GM23338 (cell line): ENCODE measurements around the gene TENT4B. TPM values are rescaled to one million over a fixed set of nuclear protein-coding genes. Genes with fewer than 3 reads are reported as not detected.

ENCODE experiments used
- ATAC-seq: fragments of 200-7000 bp; cut with Tn5 transposase; 3 replicates; pipeline ENCODE4 v1.9.1; 2020
- DNase-seq: peaks from one replicate; pipeline ENCODE4 v3.0.0-alpha.2; 2015; ENCODE audit warnings: low spot score
- H2AFZ ChIP-seq: fragments of 200-600 bp; sonication (generic); 2 replicates; pipeline ENCODE4 v1.8.0; 2016; ENCODE audit warnings: antibody characterized with exemption, mild to moderate bottlenecking, moderate library complexity
- H3F3A ChIP-seq: fragments of 200-600 bp; sonication (generic); replicated peaks from 2 replicates; pipeline ENCODE4 v1.8.0; 2017; ENCODE audit warnings: antibody characterized with exemption, mixed run types, low read depth
- H3K27ac ChIP-seq: fragments of 200-600 bp; sonication (generic); 2 replicates; pipeline ENCODE4 v1.6.1; 2016; ENCODE audit warnings: low read depth
- H3K27me3 ChIP-seq: fragments of 200-600 bp; sonication (generic); 2 replicates; pipeline ENCODE4 v1.8.0; 2016; ENCODE audit warnings: mild to moderate bottlenecking, mixed run types, moderate library complexity; ENCODE audit not compliant: insufficient read depth
- H3K36me3 ChIP-seq: fragments of 200-600 bp; sonication (generic); 2 replicates; pipeline ENCODE4 v1.8.0; 2016; ENCODE audit warnings: mild to moderate bottlenecking; ENCODE audit not compliant: insufficient read depth
- H3K4me1 ChIP-seq: fragments of 200-600 bp; sonication (generic); 2 replicates; pipeline ENCODE4 v1.8.0; 2016; ENCODE audit warnings: mild to moderate bottlenecking, moderate library complexity; ENCODE audit not compliant: insufficient read depth
- H3K4me2 ChIP-seq: fragments of 200-600 bp; sonication (generic); 2 replicates; pipeline ENCODE4 v1.7.1; 2017; ENCODE audit warnings: mixed run types
- H3K4me3 ChIP-seq: fragments of 200-600 bp; sonication (generic); 2 replicates; pipeline ENCODE4 v1.6.1; 2016; ENCODE audit warnings: mixed run types
- H3K79me2 ChIP-seq: fragments of 200-600 bp; sonication (generic); replicated peaks from 2 replicates; pipeline ENCODE4 v1.8.0; 2017; ENCODE audit warnings: mild to moderate bottlenecking; ENCODE audit not compliant: insufficient read depth
- H3K9me2 ChIP-seq: fragments of 200-600 bp; sonication (generic); 2 replicates; pipeline ENCODE4 v1.8.0; 2017; ENCODE audit not compliant: insufficient read depth
- H4K20me1 ChIP-seq: fragments of 200-600 bp; sonication (generic); replicated peaks from 2 replicates; pipeline ENCODE4 v1.8.0; 2017; ENCODE audit warnings: mild to moderate bottlenecking; ENCODE audit not compliant: insufficient read depth
- H3K27ac Mint-ChIP-seq: 2 replicates; pipeline ENCODE4 v1.8.0; 2020; ENCODE audit warnings: inconsistent platforms, mild to moderate bottlenecking, moderate library complexity, mixed read lengths
- H3K27me3 Mint-ChIP-seq: 3 replicates; pipeline ENCODE4 v1.8.0; 2022; ENCODE audit warnings: low read depth, mild to moderate bottlenecking, moderate library complexity, mixed read lengths, inconsistent platforms; ENCODE audit not compliant: insufficient read depth, poor library complexity
- H3K36me3 Mint-ChIP-seq: 3 replicates; pipeline ENCODE4 v1.8.0; 2021; ENCODE audit warnings: low read depth, mild to moderate bottlenecking, inconsistent platforms, moderate library complexity, mixed read lengths
- H3K4me1 Mint-ChIP-seq: 3 replicates; pipeline ENCODE4 v1.8.0; 2020; ENCODE audit warnings: mild to moderate bottlenecking, inconsistent platforms, mixed read lengths
- H3K4me3 Mint-ChIP-seq: 3 replicates; pipeline ENCODE4 v1.8.0; 2021; ENCODE audit warnings: moderate library complexity, mild to moderate bottlenecking, inconsistent platforms, mixed read lengths
- H3K9me3 Mint-ChIP-seq: 3 replicates; pipeline ENCODE4 v1.8.0; 2020; ENCODE audit warnings: moderate library complexity, mild to moderate bottlenecking, inconsistent platforms, mixed read lengths
- CREB1 ChIP-seq: fragments of 250-450 bp; sonication (Bioruptor Pico); IDR thresholded peaks from 2 replicates; pipeline ENCODE4 v1.5.0; 2020; ENCODE audit warnings: low read depth, mild to moderate bottlenecking, moderate library complexity
- EZH2 ChIP-seq: fragments of 200-600 bp; sonication (generic); IDR thresholded peaks from one replicate; pipeline ENCODE4 v1.8.0; 2017; ENCODE audit warnings: antibody characterized with exemption, mild to moderate bottlenecking, low read depth; ENCODE audit not compliant: unreplicated experiment
- EZH2phosphoT487 ChIP-seq: fragments of 200-600 bp; sonication (generic); IDR thresholded peaks from one replicate; pipeline ENCODE4 v1.8.1; 2018; ENCODE audit warnings: antibody characterized with exemption; ENCODE audit not compliant: unreplicated experiment
- JUNB ChIP-seq: IDR thresholded peaks from one replicate; pipeline ENCODE4 v1.6.1; 2016; ENCODE audit warnings: antibody characterized with exemption; ENCODE audit not compliant: unreplicated experiment
- NANOG ChIP-seq: IDR thresholded peaks from 2 replicates; pipeline ENCODE4 v1.6.1; 2016; ENCODE audit warnings: antibody characterized with exemption, borderline replicate concordance
- POLR2AphosphoS5 ChIP-seq: IDR thresholded peaks from 2 replicates; pipeline ENCODE4 v1.6.1; 2016; ENCODE audit warnings: antibody characterized with exemption, low read depth
- STAT1 ChIP-seq: IDR thresholded peaks from one replicate; pipeline ENCODE4 v1.6.1; 2016; ENCODE audit warnings: antibody characterized with exemption; ENCODE audit not compliant: unreplicated experiment
- ZNF114 ChIP-seq: fragments of 250-450 bp; sonication (Bioruptor Pico); IDR thresholded peaks from 2 replicates; pipeline ENCODE4 v1.5.0; 2020; ENCODE audit warnings: mild to moderate bottlenecking, moderate library complexity
- ZNF331 ChIP-seq: fragments of 250-450 bp; sonication (Bioruptor Pico); IDR thresholded peaks from 2 replicates; pipeline ENCODE4 v1.5.0; 2020; ENCODE audit warnings: low read depth, mild to moderate bottlenecking, moderate library complexity
- polyA plus RNA-seq: library from polyadenylated mRNA; unstranded; fragments of >200 nt; fragmentation: Nextera tagmentation; extraction: Ambion mirVana; gene quantifications from 2 replicates; pipeline ENCODE4 v1.2.1, GENCODE V29; 2016
- total RNA-seq: library from RNA; depleted of rRNA; stranded (reverse); fragments of >200 nt; shearing (Covaris generic); gene quantifications from 2 replicates; pipeline ENCODE4 v1.2.3, GENCODE V29; 2014
- TF ChIP-seq, protein P1 (sequence below): IDR thresholded peaks from 2 replicates; pipeline ENCODE4 v1.6.1; 2016; ENCODE audit warnings: antibody characterized with exemption
- TF ChIP-seq, protein P2 (sequence below): IDR thresholded peaks from one replicate; pipeline ENCODE4 v1.6.1; 2018; ENCODE audit warnings: antibody characterized with exemption; ENCODE audit not compliant: unreplicated experiment
- TF ChIP-seq, protein P3 (sequence below): fragments of 250-450 bp; sonication (Bioruptor Pico); IDR thresholded peaks from 2 replicates; pipeline ENCODE4 v1.5.0; 2020; ENCODE audit warnings: mild to moderate bottlenecking, moderate library complexity
- TF ChIP-seq, protein P4 (sequence below), 2 experiments: fragments of 200-600 bp in 1 of 2; sonication (generic) in 1 of 2; conservative IDR thresholded peaks; 2 replicates each; pipeline versions ENCODE4 v1.5.1 to v1.6.1; 2016 to 2017; ENCODE audit warnings: antibody characterized with exemption in 2 of 2, low read depth in 2 of 2, mild to moderate bottlenecking in 2 of 2, moderate library complexity in 1 of 2

Gene TENT4B
- total and polyA plus RNA-seq, 2 experiments from 2014 or later: 17.6 to 21.3 TPM

DNA sequence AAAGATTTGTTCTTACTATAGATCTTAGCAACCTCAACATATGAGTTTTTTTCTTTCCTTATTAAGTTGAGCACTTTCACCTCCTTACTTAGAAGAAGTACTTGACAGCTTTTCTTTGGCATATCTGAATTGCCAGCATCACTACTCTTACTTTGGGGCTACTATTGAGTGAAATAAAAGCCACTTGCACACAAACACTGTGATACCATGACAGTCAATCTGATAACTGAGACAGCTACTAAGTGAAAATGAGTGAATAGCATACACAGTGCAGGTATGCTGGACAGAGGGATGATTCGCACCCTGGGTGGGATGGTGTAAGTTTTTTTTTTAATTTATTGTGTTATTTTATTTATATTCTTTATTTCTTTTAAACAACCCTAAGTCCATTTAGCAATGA, 13.5 kb upstream of the TENT4B start:
- Histone ChIP-seq H3K27ac (no peak overlapping the region), H2AFZ (no peak overlapping the region), H3K4me3 (no peak overlapping the region), H3F3A (no peaks in the 10 kb centered on the region), H3K27me3 (no peaks in the 10 kb centered on the region), H3K4me2 (no peak overlapping the region), H3K36me3 (no peaks in the 10 kb centered on the region), H3K9me2 (no peaks in the 10 kb centered on the region), H3K4me1 (no peaks in the 10 kb centered on the region), H3K79me2 (no peaks in the 10 kb centered on the region), H4K20me1 (no peaks in the 10 kb centered on the region)
- Mint-ChIP-seq H3K4me1 (no peaks in the 10 kb centered on the region), H3K27ac (no peak overlapping the region), H3K36me3 (no peaks in the 10 kb centered on the region), H3K4me3 (no peak overlapping the region), H3K27me3 (no peaks in the 10 kb centered on the region), H3K9me3 (no peaks in the 10 kb centered on the region)
- no peak for DNase-seq
- ATAC-seq: no peak
- TF ChIP-seq, protein P1, sequence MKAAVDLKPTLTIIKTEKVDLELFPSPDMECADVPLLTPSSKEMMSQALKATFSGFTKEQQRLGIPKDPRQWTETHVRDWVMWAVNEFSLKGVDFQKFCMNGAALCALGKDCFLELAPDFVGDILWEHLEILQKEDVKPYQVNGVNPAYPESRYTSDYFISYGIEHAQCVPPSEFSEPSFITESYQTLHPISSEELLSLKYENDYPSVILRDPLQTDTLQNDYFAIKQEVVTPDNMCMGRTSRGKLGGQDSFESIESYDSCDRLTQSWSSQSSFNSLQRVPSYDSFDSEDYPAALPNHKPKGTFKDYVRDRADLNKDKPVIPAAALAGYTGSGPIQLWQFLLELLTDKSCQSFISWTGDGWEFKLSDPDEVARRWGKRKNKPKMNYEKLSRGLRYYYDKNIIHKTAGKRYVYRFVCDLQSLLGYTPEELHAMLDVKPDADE: no peak
- no peak for TF ChIP-seq EZH2phosphoT487
- no peak for TF ChIP-seq EZH2
- no peak for TF ChIP-seq ZNF114 (CRISPR knock-in tag)
- TF ChIP-seq, protein P2, sequence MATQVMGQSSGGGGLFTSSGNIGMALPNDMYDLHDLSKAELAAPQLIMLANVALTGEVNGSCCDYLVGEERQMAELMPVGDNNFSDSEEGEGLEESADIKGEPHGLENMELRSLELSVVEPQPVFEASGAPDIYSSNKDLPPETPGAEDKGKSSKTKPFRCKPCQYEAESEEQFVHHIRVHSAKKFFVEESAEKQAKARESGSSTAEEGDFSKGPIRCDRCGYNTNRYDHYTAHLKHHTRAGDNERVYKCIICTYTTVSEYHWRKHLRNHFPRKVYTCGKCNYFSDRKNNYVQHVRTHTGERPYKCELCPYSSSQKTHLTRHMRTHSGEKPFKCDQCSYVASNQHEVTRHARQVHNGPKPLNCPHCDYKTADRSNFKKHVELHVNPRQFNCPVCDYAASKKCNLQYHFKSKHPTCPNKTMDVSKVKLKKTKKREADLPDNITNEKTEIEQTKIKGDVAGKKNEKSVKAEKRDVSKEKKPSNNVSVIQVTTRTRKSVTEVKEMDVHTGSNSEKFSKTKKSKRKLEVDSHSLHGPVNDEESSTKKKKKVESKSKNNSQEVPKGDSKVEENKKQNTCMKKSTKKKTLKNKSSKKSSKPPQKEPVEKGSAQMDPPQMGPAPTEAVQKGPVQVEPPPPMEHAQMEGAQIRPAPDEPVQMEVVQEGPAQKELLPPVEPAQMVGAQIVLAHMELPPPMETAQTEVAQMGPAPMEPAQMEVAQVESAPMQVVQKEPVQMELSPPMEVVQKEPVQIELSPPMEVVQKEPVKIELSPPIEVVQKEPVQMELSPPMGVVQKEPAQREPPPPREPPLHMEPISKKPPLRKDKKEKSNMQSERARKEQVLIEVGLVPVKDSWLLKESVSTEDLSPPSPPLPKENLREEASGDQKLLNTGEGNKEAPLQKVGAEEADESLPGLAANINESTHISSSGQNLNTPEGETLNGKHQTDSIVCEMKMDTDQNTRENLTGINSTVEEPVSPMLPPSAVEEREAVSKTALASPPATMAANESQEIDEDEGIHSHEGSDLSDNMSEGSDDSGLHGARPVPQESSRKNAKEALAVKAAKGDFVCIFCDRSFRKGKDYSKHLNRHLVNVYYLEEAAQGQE: no peak
- no peak for TF ChIP-seq STAT1
- TF ChIP-seq, protein P3, sequence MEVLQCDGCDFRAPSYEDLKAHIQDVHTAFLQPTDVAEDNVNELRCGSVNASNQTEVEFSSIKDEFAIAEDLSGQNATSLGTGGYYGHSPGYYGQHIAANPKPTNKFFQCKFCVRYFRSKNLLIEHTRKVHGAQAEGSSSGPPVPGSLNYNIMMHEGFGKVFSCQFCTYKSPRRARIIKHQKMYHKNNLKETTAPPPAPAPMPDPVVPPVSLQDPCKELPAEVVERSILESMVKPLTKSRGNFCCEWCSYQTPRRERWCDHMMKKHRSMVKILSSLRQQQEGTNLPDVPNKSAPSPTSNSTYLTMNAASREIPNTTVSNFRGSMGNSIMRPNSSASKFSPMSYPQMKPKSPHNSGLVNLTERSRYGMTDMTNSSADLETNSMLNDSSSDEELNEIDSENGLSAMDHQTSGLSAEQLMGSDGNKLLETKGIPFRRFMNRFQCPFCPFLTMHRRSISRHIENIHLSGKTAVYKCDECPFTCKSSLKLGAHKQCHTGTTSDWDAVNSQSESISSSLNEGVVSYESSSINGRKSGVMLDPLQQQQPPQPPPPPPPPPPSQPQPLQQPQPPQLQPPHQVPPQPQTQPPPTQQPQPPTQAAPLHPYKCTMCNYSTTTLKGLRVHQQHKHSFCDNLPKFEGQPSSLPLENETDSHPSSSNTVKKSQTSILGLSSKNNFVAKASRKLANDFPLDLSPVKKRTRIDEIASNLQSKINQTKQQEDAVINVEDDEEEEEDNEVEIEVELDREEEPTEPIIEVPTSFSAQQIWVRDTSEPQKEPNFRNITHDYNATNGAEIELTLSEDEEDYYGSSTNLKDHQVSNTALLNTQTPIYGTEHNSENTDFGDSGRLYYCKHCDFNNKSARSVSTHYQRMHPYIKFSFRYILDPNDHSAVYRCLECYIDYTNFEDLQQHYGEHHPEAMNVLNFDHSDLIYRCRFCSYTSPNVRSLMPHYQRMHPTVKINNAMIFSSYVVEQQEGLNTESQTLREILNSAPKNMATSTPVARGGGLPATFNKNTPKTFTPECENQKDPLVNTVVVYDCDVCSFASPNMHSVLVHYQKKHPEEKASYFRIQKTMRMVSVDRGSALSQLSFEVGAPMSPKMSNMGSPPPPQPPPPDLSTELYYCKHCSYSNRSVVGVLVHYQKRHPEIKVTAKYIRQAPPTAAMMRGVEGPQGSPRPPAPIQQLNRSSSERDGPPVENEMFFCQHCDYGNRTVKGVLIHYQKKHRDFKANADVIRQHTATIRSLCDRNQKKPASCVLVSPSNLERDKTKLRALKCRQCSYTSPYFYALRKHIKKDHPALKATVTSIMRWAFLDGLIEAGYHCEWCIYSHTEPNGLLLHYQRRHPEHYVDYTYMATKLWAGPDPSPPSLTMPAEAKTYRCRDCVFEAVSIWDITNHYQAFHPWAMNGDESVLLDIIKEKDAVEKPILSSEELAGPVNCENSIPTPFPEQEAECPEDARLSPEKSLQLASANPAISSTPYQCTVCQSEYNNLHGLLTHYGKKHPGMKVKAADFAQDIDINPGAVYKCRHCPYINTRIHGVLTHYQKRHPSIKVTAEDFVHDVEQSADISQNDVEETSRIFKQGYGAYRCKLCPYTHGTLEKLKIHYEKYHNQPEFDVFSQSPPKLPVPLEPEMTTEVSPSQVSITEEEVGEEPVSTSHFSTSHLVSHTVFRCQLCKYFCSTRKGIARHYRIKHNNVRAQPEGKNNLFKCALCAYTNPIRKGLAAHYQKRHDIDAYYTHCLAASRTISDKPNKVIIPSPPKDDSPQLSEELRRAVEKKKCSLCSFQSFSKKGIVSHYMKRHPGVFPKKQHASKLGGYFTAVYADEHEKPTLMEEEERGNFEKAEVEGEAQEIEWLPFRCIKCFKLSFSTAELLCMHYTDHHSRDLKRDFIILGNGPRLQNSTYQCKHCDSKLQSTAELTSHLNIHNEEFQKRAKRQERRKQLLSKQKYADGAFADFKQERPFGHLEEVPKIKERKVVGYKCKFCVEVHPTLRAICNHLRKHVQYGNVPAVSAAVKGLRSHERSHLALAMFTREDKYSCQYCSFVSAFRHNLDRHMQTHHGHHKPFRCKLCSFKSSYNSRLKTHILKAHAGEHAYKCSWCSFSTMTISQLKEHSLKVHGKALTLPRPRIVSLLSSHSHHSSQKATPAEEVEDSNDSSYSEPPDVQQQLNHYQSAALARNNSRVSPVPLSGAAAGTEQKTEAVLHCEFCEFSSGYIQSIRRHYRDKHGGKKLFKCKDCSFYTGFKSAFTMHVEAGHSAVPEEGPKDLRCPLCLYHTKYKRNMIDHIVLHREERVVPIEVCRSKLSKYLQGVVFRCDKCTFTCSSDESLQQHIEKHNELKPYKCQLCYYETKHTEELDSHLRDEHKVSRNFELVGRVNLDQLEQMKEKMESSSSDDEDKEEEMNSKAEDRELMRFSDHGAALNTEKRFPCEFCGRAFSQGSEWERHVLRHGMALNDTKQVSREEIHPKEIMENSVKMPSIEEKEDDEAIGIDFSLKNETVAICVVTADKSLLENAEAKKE (CRISPR knock-in tag): no peak
- TF ChIP-seq, protein P4, sequence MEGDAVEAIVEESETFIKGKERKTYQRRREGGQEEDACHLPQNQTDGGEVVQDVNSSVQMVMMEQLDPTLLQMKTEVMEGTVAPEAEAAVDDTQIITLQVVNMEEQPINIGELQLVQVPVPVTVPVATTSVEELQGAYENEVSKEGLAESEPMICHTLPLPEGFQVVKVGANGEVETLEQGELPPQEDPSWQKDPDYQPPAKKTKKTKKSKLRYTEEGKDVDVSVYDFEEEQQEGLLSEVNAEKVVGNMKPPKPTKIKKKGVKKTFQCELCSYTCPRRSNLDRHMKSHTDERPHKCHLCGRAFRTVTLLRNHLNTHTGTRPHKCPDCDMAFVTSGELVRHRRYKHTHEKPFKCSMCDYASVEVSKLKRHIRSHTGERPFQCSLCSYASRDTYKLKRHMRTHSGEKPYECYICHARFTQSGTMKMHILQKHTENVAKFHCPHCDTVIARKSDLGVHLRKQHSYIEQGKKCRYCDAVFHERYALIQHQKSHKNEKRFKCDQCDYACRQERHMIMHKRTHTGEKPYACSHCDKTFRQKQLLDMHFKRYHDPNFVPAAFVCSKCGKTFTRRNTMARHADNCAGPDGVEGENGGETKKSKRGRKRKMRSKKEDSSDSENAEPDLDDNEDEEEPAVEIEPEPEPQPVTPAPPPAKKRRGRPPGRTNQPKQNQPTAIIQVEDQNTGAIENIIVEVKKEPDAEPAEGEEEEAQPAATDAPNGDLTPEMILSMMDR (conservative IDR thresholded peaks at IDR 0.05; ENCODE audit: low read depth in 2 of 2): no peak
- no peak for TF ChIP-seq JUNB
- no peak for TF ChIP-seq POLR2AphosphoS5
- TF ChIP-seq NANOG: no peak
- no peak for TF ChIP-seq ZNF331 (CRISPR knock-in tag)
- TF ChIP-seq CREB1 (CRISPR knock-in tag): no peak
